GM19467 (cell line): ENCODE data around the gene CDH4.

Experiments used
- ATAC-seq: cut with Tn5 transposase; IDR thresholded peaks from one replicate; pipeline ENCODE4 v1.9.1; 2021; ENCODE audit warnings: mild to moderate bottlenecking, moderate library complexity; ENCODE audit not compliant: unreplicated experiment

Gene CDH4

GRCh38 chr20:61508301-61509096 is 256.4 kb downstream of the CDH4 start:
- ATAC-seq = no peak

- no peak for ATAC-seq
Measured at GRCh38 chr20:61510778-61511330, 258.8 kb downstream of the CDH4 start.

- no peak for ATAC-seq
Measured at GRCh38 chr20:61512475-61512874, 260.4 kb downstream of the CDH4 start.

GRCh38 chr20:61513124-61514017 is 261.3 kb downstream of the CDH4 start:
- ATAC-seq = no peak

- no peak for ATAC-seq
Measured at GRCh38 chr20:61514018-61514365, 261.9 kb downstream of the CDH4 start.

GRCh38 chr20:61514396-61514795 is 262.3 kb downstream of the CDH4 start:
- ATAC-seq = no peak

GRCh38 chr20:61514805-61515505 is 262.9 kb downstream of the CDH4 start:
- no peak for ATAC-seq

GRCh38 chr20:61515922-61516321 is 263.9 kb downstream of the CDH4 start:
- ATAC-seq = no peak

- no peak for ATAC-seq
Measured at GRCh38 chr20:61516346-61517208, 264.5 kb downstream of the CDH4 start.

- ATAC-seq = no peak
Measured at GRCh38 chr20:61517419-61517818, 265.4 kb downstream of the CDH4 start.

GRCh38 chr20:61518424-61518951 is 266.4 kb downstream of the CDH4 start:
- no peak for ATAC-seq

- no peak for ATAC-seq
Measured at GRCh38 chr20:61519488-61519887, 267.4 kb downstream of the CDH4 start.

GRCh38 chr20:61520076-61520892 is 268.2 kb downstream of the CDH4 start:
- ATAC-seq = no peak

- no peak for ATAC-seq
Measured at GRCh38 chr20:61520893-61521460, 268.9 kb downstream of the CDH4 start.

GRCh38 chr20:61521687-61522420 is 269.8 kb downstream of the CDH4 start:
- ATAC-seq = no peak

GRCh38 chr20:61522498-61523090 is 270.5 kb downstream of the CDH4 start:
- ATAC-seq = no peak

GRCh38 chr20:61523145-61523544 is 271.1 kb downstream of the CDH4 start:
- no peak for ATAC-seq
